ENCODE data around the gene SLC22A6.

SLC22A6 gene

GRCh38 chr11:62930157-62930556 lies 54.6 kb downstream of the SLC22A6 start:
- no peak for DNase-seq

- DNase-seq = no peak
Observed at GRCh38 chr11:62928011-62928410, 56.8 kb downstream of the SLC22A6 start.

- no peak for DNase-seq
Observed at GRCh38 chr11:62926680-62927455, 57.9 kb downstream of the SLC22A6 start.
